BJ (cell line): ENCODE measurements around the gene ELAC1. TPM values are rescaled to one million over a fixed set of nuclear protein-coding genes. Genes with fewer than 3 reads are reported as not detected.

Source experiments
- CTCF ChIA-PET: fragments of 350-600 bp; formaldehyde crosslinking; extraction: SDS; loops from one replicate; lab custom pipeline; 2021; ENCODE audit warnings: antibody characterized with exemption, inconsistent platforms; lab: Yijun Ruan, JAX
- POLR2A ChIA-PET: fragments of 300-600 bp; sonication (Branson Sonifier 250); formaldehyde crosslinking; extraction: SDS; loops from one replicate; lab custom pipeline; 2021; ENCODE audit warnings: antibody characterized with exemption; lab: Charles Lee
- DNase-seq: peaks from one replicate; pipeline ENCODE4 v3.0.0-alpha.2; 2011; ENCODE audit warnings: low read depth
- H3K27me3 ChIP-seq: 2 replicates; pipeline ENCODE4 v1.6.0; 2011; ENCODE audit warnings: low read length; ENCODE audit not compliant: control insufficient read depth, insufficient read depth
- H3K36me3 ChIP-seq: 2 replicates; pipeline ENCODE4 v1.5.1; 2011; ENCODE audit warnings: low read length; ENCODE audit not compliant: control insufficient read depth, insufficient read depth
- H3K4me3 ChIP-seq: 2 replicates; pipeline ENCODE4 v1.5.1; 2011; ENCODE audit warnings: low read depth, mild to moderate bottlenecking, control low read depth, low read length
- polyA plus RNA-seq: library from polyadenylated mRNA; depleted of rRNA; stranded (reverse); fragments of >200 nt; gene quantifications from 2 replicates; pipeline ENCODE4 v1.2.3, GENCODE V29; 2011
- TF ChIP-seq, protein P1 (sequence below): IDR thresholded peaks from 2 replicates; pipeline ENCODE4 v1.5.1; 2011; ENCODE audit warnings: low read depth, mild to moderate bottlenecking, control low read depth, inconsistent platforms, low read length, moderate library complexity; ENCODE audit not compliant: insufficient read depth

ELAC1 gene
- polyA plus RNA-seq, 1 experiment: 4.4 TPM

GRCh38 chr18:51017140-51017879 lies 49.5 kb downstream of the ELAC1 start:
- ChIA-PET POLR2A (no interaction called here), CTCF (interaction anchor here (1.0 kb wide), 1 partner anchor 11 kb away, joined by 6 read pairs; no protein-coding TSS in a partner anchor)
- H3K36me3 ChIP-seq: peaks cover 3% of the 10 kb centered on the region; the same call in 1 of the 2 replicates
- DNase-seq: no peak
- H3K27me3 ChIP-seq: no peaks in the 10 kb centered on the region
- TF ChIP-seq, protein P1, sequence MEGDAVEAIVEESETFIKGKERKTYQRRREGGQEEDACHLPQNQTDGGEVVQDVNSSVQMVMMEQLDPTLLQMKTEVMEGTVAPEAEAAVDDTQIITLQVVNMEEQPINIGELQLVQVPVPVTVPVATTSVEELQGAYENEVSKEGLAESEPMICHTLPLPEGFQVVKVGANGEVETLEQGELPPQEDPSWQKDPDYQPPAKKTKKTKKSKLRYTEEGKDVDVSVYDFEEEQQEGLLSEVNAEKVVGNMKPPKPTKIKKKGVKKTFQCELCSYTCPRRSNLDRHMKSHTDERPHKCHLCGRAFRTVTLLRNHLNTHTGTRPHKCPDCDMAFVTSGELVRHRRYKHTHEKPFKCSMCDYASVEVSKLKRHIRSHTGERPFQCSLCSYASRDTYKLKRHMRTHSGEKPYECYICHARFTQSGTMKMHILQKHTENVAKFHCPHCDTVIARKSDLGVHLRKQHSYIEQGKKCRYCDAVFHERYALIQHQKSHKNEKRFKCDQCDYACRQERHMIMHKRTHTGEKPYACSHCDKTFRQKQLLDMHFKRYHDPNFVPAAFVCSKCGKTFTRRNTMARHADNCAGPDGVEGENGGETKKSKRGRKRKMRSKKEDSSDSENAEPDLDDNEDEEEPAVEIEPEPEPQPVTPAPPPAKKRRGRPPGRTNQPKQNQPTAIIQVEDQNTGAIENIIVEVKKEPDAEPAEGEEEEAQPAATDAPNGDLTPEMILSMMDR: no peak
- H3K4me3 ChIP-seq: no peak overlapping the region

- CTCF ChIA-PET: no interaction called here
- no peaks in the 10 kb centered on the region for H3K27me3 ChIP-seq
- peaks cover 5% of the 10 kb centered on the region; the same call in 1 of the 2 replicates for H3K36me3 ChIP-seq
- POLR2A ChIA-PET: no interaction called here
- no peak overlapping the region for H3K4me3 ChIP-seq
- TF ChIP-seq, protein P1: no peak
- no peak for DNase-seq
These were observed 52.7 kb downstream of the ELAC1 start for GRCh38 chr18:51020536-51020935.

GRCh38 chr18:51021226-51021965 lies 53.6 kb downstream of the ELAC1 start:
- POLR2A ChIA-PET: no interaction called here

GRCh38 chr18:51025512-51025911 lies 57.7 kb downstream of the ELAC1 start:
- Histone ChIP-seq H3K4me3 (no peak overlapping the region), H3K27me3 (no peaks in the 10 kb centered on the region), H3K36me3 (peaks cover 2% of the 10 kb centered on the region)
- CTCF ChIA-PET: no interaction called here
- TF ChIP-seq, protein P1: no peak
- POLR2A ChIA-PET: no interaction called here
- no peak for DNase-seq

More at GRCh38 chr18:51021226-51021965, 53.6 kb downstream of the ELAC1 start:
- no peaks in the 10 kb centered on the region for H3K27me3 ChIP-seq
- peaks cover 5% of the 10 kb centered on the region for H3K36me3 ChIP-seq
- CTCF ChIA-PET: no interaction called here
- TF ChIP-seq, protein P1: no peak
- no peak for DNase-seq
- H3K4me3 ChIP-seq: no peak overlapping the region

DNA sequence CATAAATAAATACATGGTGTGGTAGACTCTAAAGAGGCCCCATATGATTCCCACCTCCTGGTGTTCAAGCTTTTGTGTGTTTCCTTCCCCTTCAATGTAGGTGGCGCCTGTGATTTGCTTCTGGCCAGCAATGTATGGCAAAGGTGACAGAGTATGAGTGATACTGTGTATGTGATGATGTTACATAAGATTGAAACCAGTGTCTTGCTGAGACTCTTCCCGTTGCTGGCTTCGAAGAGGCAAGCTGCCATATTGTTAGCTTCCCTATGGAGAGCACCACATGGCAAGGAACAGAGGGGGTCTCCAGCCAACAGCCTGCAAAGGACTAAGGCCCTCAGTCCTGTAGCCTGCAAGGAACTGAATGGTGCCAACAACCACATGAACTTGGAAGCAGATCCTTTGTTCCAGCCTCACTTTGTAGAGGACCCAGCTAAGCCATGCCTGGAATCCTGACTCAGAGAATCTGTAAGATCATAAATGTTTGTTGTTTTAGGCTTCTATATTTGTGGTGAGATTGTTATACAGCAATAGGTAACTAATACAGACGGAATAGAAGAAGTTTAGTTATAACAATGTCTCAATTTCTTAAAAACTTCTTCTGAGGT lies 60.5 kb downstream of the ELAC1 start:
- H3K4me3 ChIP-seq: no peak overlapping the region
- peaks cover 2% of the 10 kb centered on the region for H3K36me3 ChIP-seq
- POLR2A ChIA-PET: no interaction called here
- no peak for DNase-seq
- TF ChIP-seq, protein P1: no peak
- CTCF ChIA-PET: interaction anchor here (0.5 to 2.3 kb wide), 2 partner anchors 11 to 79 kb away, joined by 3 to 6 read pairs; no protein-coding TSS in a partner anchor
- no peaks in the 10 kb centered on the region for H3K27me3 ChIP-seq
